ENCODE measurements around the gene NWD2. TPM values are rescaled to one million over a fixed set of nuclear protein-coding genes. Genes with fewer than 3 reads are reported as not detected.

Gene NWD2
- total and polyA plus RNA-seq, 7 donors = under 0.01 to 2.3 (median 0.35) TPM

DNA sequence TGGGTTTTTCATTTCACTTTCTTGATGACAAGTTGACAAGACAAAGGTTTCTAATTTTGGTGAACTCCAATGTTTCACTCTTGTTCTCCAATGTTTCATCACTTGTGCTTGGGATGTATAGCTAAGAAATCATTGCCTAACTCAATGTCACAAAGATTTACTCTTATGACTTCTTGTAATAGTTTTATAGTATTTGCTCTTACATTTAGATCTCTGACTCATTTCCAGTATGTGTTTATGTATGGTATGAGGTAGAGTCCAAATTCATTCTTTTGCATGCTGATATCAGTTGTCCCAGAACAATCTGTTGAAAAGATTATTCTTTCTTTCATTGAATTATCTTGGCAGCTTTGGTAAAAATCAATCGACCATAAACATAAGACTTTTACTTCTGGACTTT, 12.2 kb upstream of the NWD2 start:
- no peak for DNase-seq
- Histone ChIP-seq H3K9me3 (no peaks in the 10 kb centered on the region), H3K36me3 (no peaks in the 10 kb centered on the region), H3K4me3 (no peak overlapping the region), H3K27me3 (no peaks in the 10 kb centered on the region), H3K4me1 (no peaks in the 10 kb centered on the region), H3K27ac (no peak overlapping the region)
- intact Hi-C loops (cut with DNase I) = no loop called here
- WGBS, 2 donors = 15 to 76% methylated on average over 1 of the region's 1 CpG
- TF ChIP-seq, protein P1, sequence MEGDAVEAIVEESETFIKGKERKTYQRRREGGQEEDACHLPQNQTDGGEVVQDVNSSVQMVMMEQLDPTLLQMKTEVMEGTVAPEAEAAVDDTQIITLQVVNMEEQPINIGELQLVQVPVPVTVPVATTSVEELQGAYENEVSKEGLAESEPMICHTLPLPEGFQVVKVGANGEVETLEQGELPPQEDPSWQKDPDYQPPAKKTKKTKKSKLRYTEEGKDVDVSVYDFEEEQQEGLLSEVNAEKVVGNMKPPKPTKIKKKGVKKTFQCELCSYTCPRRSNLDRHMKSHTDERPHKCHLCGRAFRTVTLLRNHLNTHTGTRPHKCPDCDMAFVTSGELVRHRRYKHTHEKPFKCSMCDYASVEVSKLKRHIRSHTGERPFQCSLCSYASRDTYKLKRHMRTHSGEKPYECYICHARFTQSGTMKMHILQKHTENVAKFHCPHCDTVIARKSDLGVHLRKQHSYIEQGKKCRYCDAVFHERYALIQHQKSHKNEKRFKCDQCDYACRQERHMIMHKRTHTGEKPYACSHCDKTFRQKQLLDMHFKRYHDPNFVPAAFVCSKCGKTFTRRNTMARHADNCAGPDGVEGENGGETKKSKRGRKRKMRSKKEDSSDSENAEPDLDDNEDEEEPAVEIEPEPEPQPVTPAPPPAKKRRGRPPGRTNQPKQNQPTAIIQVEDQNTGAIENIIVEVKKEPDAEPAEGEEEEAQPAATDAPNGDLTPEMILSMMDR (IDR thresholded peaks at IDR 0.05) = no peak
- TF ChIP-seq POLR2AphosphoS5 (IDR thresholded peaks at IDR 0.05) = no peak
- no peak for TF ChIP-seq EP300 (IDR thresholded peaks at IDR 0.05)
- no peak for TF ChIP-seq POLR2A (IDR thresholded peaks at IDR 0.05)

GRCh38 chr4:37236165-37236564, 8.4 kb upstream of the NWD2 start:
- H3K36me3 ChIP-seq = no peaks in the 10 kb centered on the region
- H3K27ac ChIP-seq = no peak overlapping the region
- H3K9me3 ChIP-seq = no peaks in the 10 kb centered on the region
- DNase-seq = no peak
- no peak overlapping the region for H3K4me3 ChIP-seq
- TF ChIP-seq POLR2A (IDR thresholded peaks at IDR 0.05) (no peak), POLR2AphosphoS5 (IDR thresholded peaks at IDR 0.05) (no peak), EP300 (IDR thresholded peaks at IDR 0.05) (no peak)
- TF ChIP-seq, protein P1 (IDR thresholded peaks at IDR 0.05) = no peak
- no peaks in the 10 kb centered on the region for H3K27me3 ChIP-seq
- H3K4me1 ChIP-seq = no peaks in the 10 kb centered on the region
- intact Hi-C loops (cut with DNase I) = no loop called here
- WGBS, 2 donors = 69 to 85% methylated on average over 2 of the region's 2 CpGs

GRCh38 chr4:37241647-37242046, 2.9 kb upstream of the NWD2 start:
- no peaks in the 10 kb centered on the region for H3K9me3 ChIP-seq
- H3K27me3 ChIP-seq = peaks cover 14 to 46% (median 28%) of the 10 kb centered on the region in 3 donors
- peaks cover 0 to 16% (median 10%) of the 10 kb centered on the region in 4 donors for H3K4me1 ChIP-seq
- TF ChIP-seq EP300 (IDR thresholded peaks at IDR 0.05) (no peak), POLR2AphosphoS5 (IDR thresholded peaks at IDR 0.05) (no peak), POLR2A (IDR thresholded peaks at IDR 0.05) (no peak)
- TF ChIP-seq, protein P1 (IDR thresholded peaks at IDR 0.05) = no peak
- intact Hi-C loops (cut with DNase I) = no loop called here
- no peaks in the 10 kb centered on the region for H3K36me3 ChIP-seq
- H3K27ac ChIP-seq = no peak overlapping the region
- no peak overlapping the region for H3K4me3 ChIP-seq
- no peak for DNase-seq

DNA sequence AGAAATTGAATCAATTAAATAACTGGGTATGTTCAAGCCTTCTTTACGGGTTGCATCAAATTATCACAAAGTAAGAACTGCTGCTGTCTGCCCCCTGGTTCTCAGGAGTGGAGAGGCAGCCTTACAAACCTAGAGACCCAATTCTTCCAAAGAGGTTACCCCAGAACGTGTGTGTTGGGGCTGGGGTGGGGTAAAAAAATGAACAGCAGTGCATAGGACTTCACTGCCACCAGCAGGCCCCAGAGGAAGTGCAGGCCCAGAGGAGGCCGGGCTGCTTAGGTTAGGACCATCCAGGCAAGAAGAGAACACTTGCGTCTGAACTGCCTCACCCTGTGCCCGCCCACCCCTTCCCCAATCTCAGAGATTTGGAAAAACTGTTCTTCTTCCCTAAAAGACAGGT, 1.5 kb upstream of the NWD2 start:
- intact Hi-C loops (cut with DNase I) = no loop called here
- Histone ChIP-seq H3K27ac (no peak overlapping the region), H3K36me3 (no peaks in the 10 kb centered on the region), H3K4me3 (no peak overlapping the region), H3K4me1 (peaks cover 0 to 16% (median 10%) of the 10 kb centered on the region in 4 donors), H3K27me3 (peaks cover 14 to 46% (median 28%) of the 10 kb centered on the region in 3 donors), H3K9me3 (no peaks in the 10 kb centered on the region)
- no peak for DNase-seq
- 12 to 30% methylated on average over 5 of the region's 5 CpGs for WGBS, 2 donors
- TF ChIP-seq POLR2AphosphoS5 (IDR thresholded peaks at IDR 0.05) = no peak
- no peak for TF ChIP-seq POLR2A (IDR thresholded peaks at IDR 0.05)
- TF ChIP-seq, protein P1 (IDR thresholded peaks at IDR 0.05) = no peak
- no peak for TF ChIP-seq EP300 (IDR thresholded peaks at IDR 0.05)
